Measurements from ENCODE around the gene MOB1A. TPM values are rescaled to one million over a fixed set of nuclear protein-coding genes. Genes with fewer than 3 reads are reported as not detected.
"Not testable (repeated sequence)": the region's sequence is repeated elsewhere in the genome, so short reads cannot be mapped to it uniquely, and the experiment has no call there.

Gene MOB1A
- total RNA-seq, 1 donor from 2014 or later = 81.0 TPM

DNA sequence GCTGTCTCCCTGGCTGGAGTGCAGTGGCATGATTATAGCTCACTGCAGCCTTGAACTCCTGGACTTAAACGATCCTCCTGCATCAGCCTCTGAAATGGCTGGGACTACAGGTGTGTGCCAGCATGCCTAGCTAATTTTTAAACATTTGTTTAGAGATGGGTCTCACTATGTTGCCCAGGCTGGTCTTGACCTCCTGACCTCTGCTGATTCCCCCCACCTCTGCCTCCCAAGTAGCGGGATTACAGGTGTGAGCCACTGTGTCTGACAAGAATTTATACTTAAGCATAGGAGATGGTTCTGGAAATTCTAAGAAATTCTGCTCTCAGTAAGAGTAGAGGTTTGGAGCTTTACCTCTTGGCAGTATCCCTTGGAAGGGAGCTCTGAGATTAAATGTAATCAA, 38.0 kb upstream of the MOB1A start:
- H3K27ac Mint-ChIP-seq (ENCODE audit: unreplicated experiment) = peak overlapping the region; percentile 41
- no peak for DNase-seq (ENCODE audit: low spot score)
- H3K36me3 Mint-ChIP-seq (ENCODE audit: low read depth) = peaks cover 33% of the 10 kb centered on the region
- H3K4me3 Mint-ChIP-seq (ENCODE audit: unreplicated experiment) = no peak overlapping the region
- no peaks in the 10 kb centered on the region for H3K9me3 Mint-ChIP-seq (ENCODE audit: low read depth)
- no peaks in the 10 kb centered on the region for H3K27me3 Mint-ChIP-seq (ENCODE audit: low read depth)
- TF ChIP-seq, protein P1, sequence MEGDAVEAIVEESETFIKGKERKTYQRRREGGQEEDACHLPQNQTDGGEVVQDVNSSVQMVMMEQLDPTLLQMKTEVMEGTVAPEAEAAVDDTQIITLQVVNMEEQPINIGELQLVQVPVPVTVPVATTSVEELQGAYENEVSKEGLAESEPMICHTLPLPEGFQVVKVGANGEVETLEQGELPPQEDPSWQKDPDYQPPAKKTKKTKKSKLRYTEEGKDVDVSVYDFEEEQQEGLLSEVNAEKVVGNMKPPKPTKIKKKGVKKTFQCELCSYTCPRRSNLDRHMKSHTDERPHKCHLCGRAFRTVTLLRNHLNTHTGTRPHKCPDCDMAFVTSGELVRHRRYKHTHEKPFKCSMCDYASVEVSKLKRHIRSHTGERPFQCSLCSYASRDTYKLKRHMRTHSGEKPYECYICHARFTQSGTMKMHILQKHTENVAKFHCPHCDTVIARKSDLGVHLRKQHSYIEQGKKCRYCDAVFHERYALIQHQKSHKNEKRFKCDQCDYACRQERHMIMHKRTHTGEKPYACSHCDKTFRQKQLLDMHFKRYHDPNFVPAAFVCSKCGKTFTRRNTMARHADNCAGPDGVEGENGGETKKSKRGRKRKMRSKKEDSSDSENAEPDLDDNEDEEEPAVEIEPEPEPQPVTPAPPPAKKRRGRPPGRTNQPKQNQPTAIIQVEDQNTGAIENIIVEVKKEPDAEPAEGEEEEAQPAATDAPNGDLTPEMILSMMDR (IDR thresholded peaks at IDR 0.05) = no peak
- H3K4me1 Mint-ChIP-seq (ENCODE audit: low read depth) = no peaks in the 10 kb centered on the region

DNA sequence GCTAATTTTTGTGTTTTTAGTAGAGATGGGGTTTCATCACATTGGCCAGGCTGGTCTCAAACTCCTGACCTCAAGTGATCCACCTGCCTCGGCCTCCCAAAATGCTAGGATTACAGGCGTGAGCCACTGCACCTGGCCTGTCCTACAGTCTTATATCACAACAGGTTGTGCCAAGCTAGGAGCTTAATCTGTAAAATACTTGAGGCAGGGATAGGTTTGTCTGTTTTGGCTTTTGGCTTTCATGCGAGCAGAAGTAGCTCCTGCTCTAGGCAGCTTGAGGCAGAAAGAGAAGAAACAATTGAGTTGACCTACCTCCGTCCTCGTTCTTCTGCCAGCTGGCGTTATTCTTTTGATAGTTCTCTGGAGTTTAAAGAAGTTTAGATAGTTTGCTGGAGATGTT, 37.1 kb upstream of the MOB1A start:
- H3K4me1 Mint-ChIP-seq (ENCODE audit: low read depth); DNase-seq (ENCODE audit: low spot score); H3K27me3 Mint-ChIP-seq (ENCODE audit: low read depth); H3K27ac Mint-ChIP-seq (ENCODE audit: unreplicated experiment); H3K4me3 Mint-ChIP-seq (ENCODE audit: unreplicated experiment); H3K9me3 Mint-ChIP-seq (ENCODE audit: low read depth): not testable (repeated sequence)
- H3K36me3 Mint-ChIP-seq (ENCODE audit: low read depth) = peaks cover 34% of the 10 kb centered on the region

DNA sequence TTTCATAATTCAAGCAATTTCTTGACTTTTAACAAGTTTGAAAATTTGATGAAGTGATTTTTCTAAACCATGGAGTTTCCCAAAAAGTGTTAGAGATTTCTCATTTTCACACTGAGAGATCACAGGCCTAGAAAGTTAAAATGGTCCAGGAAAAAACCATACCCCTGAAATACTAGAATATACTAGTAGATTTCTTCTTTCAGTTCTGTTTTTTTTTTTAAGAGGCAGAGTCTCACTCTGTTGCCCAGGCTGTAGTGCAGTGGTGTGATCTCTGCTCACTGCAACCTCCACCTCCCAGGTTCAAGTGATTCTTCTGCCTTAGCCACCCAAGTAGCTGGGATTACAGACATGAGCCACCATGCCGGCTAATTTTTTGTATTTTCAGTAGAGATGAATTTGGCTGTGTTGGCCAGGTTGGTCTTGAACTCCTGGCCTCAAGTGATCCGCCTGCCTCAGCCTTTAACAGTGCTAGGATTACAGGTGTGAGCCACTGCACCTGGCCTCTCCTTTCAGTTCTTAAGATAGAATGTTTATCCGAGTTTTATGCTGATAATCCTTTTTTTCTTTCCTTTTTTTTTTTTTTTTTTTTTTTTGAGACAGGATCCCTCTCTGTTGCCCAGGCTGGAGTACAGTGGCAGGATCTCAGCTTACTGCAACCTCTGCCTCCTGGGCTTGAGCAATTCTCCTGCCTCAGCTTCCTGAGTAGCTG, 34.2 kb upstream of the MOB1A start:
- no peak overlapping the region for H3K4me3 Mint-ChIP-seq (ENCODE audit: unreplicated experiment)
- no peaks in the 10 kb centered on the region for H3K27me3 Mint-ChIP-seq (ENCODE audit: low read depth)
- peaks cover 26% of the 10 kb centered on the region for H3K4me1 Mint-ChIP-seq (ENCODE audit: low read depth)
- H3K9me3 Mint-ChIP-seq (ENCODE audit: low read depth) = no peaks in the 10 kb centered on the region
- DNase-seq (ENCODE audit: low spot score) = no peak
- no peak overlapping the region for H3K27ac Mint-ChIP-seq (ENCODE audit: unreplicated experiment)
- TF ChIP-seq, protein P1 (IDR thresholded peaks at IDR 0.05) = no peak
- peaks cover 34% of the 10 kb centered on the region for H3K36me3 Mint-ChIP-seq (ENCODE audit: low read depth)

DNA sequence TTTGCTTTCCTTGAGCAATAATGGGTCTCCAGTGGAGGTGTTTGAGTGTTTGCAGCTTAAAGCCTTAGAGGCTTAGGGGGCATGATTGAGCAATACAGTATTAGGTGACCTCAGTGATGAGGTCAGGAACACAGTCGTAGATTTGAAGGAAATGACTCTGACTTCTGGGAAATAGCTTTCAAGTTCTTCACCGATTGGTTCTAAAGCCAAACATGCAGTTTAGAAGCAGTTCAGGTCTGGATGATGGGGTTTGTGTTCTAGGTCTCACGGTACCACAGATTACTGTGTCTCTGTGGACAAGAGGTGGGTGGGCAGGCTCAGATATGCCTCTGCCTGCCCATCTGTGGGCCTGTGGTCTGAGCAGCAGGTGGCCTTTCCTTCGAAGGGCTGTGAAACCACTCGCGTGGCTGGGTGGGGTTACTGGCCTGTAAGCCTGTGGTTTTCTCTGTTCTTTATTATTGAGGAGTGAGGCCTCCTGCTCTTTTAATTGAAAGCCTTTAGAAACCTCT, 27.6 kb upstream of the MOB1A start:
- H3K4me1 Mint-ChIP-seq (ENCODE audit: low read depth) = peaks cover 84% of the 10 kb centered on the region
- H3K4me3 Mint-ChIP-seq (ENCODE audit: unreplicated experiment) = no peak overlapping the region
- TF ChIP-seq, protein P1 (IDR thresholded peaks at IDR 0.05) = no peak

DNA sequence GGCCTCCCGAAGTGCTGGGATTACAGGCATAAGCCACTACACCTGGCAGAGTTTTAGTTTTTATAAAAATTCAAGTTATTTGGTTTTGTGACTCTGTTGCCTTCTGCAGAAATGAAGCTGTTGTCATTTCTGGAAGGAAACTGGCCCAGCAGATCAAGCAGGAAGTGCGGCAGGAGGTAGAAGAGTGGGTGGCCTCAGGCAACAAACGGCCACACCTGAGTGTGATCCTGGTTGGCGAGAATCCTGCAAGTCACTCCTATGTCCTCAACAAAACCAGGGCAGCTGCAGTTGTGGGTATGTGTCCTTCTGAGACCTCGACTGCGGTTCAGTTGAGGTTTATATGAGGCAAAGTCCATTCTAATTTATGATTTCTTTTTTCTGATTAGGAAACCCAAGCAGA, 26.9 kb upstream of the MOB1A start:
- peak overlapping the region; percentile 34 for H3K27ac Mint-ChIP-seq (ENCODE audit: unreplicated experiment)

More for the DNA sequence above, 27.6 kb upstream of the MOB1A start:
- Mint-ChIP-seq H3K9me3 (ENCODE audit: low read depth) (no peaks in the 10 kb centered on the region), H3K27ac (ENCODE audit: unreplicated experiment) (peak overlapping the region; percentile 18), H3K36me3 (ENCODE audit: low read depth) (peaks cover 30% of the 10 kb centered on the region), H3K27me3 (ENCODE audit: low read depth) (no peaks in the 10 kb centered on the region)
- no peak for DNase-seq (ENCODE audit: low spot score)

More for the DNA sequence above, 26.9 kb upstream of the MOB1A start:
- no peak for DNase-seq (ENCODE audit: low spot score)
- H3K27me3 Mint-ChIP-seq (ENCODE audit: low read depth) = no peaks in the 10 kb centered on the region
- peaks cover 28% of the 10 kb centered on the region for H3K36me3 Mint-ChIP-seq (ENCODE audit: low read depth)
- H3K4me1 Mint-ChIP-seq (ENCODE audit: low read depth) = peaks cover 91% of the 10 kb centered on the region
- TF ChIP-seq, protein P1 (IDR thresholded peaks at IDR 0.05) = no peak
- H3K4me3 Mint-ChIP-seq (ENCODE audit: unreplicated experiment) = no peak overlapping the region
- H3K9me3 Mint-ChIP-seq (ENCODE audit: low read depth) = no peaks in the 10 kb centered on the region
